ENCODE results near the gene B3GALT5.

- no peak for TF ChIP-seq CTCF (IDR thresholded peaks at IDR 0.05)
- TF ChIP-seq POLR2A (IDR thresholded peaks at IDR 0.05): no peak
Measured at GRCh38 chr21:39630191-39630591, 17.5 kb downstream of the B3GALT5 start.

Data from testis (tissue), 2 donors.